ENCODE data around the gene SLC22A17. TPM values are rescaled to one million over a fixed set of nuclear protein-coding genes. Genes with fewer than 3 reads are reported as not detected.

SLC22A17 gene
- total and polyA plus RNA-seq, 2 of the 13 experiments (the other 11 are each of a cell fraction or from before 2014, with no cell fraction given): 0.95 to 1.1 TPM

GRCh38 chr14:23310546-23310945, 42.1 kb downstream of the SLC22A17 start:
- H4K20me1 ChIP-seq (ENCODE audit: insufficient read depth, low read length): no peaks in the 10 kb centered on the region
- ChIA-PET CTCF (ENCODE audit: low intra/inter-chr PET ratio, low total read pairs) (no interaction called here), POLR2A (interaction anchor here (1.4 to 18.7 kb wide), 3 partner anchors 9 to 24 kb away, joined by 6 to 1053 read pairs (median 19); partner anchors contain the start of genes HOMEZ, PABPN1 and PPP1R3E)
- no peaks in the 10 kb centered on the region; a peak in 1 of 5 replicates for H3K27me3 ChIP-seq (ENCODE audit: control insufficient read depth in 1 of 2, insufficient read depth in 2 of 2, low read length in 2 of 2)
- DNase-seq (ENCODE audit: low spot score): no peak
- H3K9me3 ChIP-seq (ENCODE audit: low read length): no peaks in the 10 kb centered on the region
- H3K4me3 ChIP-seq (replicated peaks in 1 of 3; ENCODE audit: insufficient read depth in 1 of 3, low read depth in 2 of 3, low read length in 3 of 3): no peak overlapping the region
- H3K4me2 ChIP-seq (ENCODE audit: low read depth, low read length): no peak overlapping the region
- ATAC-seq: no peak
- H3K27ac ChIP-seq (ENCODE audit: extremely low read length, insufficient read depth, low read length): no peak overlapping the region
- H3K36me3 ChIP-seq (replicated peaks in 1 of 2; ENCODE audit: control insufficient read depth in 1 of 2, insufficient read depth in 2 of 2, low read length in 2 of 2): peaks cover 27 to 38% of the 10 kb centered on the region in 2 experiments
- FAIRE-seq: no peak
- intact Hi-C loops (cut with micrococcal nuclease; ENCODE audit: unreplicated experiment): no loop called here
- H3K79me2 ChIP-seq (ENCODE audit: insufficient read depth, low read length): peaks cover 34% of the 10 kb centered on the region
- H3K9ac ChIP-seq (ENCODE audit: insufficient read depth, low read depth, low read length): no peak overlapping the region
- H3K4me1 ChIP-seq (ENCODE audit: insufficient read depth, low read length): peaks cover 32% of the 10 kb centered on the region
- no TSS peak for BruUV-seq (replicated peaks)
- in situ Hi-C loops (cut with HindIII; ENCODE audit: extremely low pct_ligation_motif_present, low pct_unique_long_range_greater_than_20kb): loop anchor here (25.0 kb wide), 1 partner anchor 827 kb away; the partner anchor contains the start of genes EMC9, FITM1, PSME1 and PSME2
- 94% methylated on average over 1 of the region's 1 CpG for WGBS (ENCODE audit: low lambda C conversion rate)
- H2AFZ ChIP-seq (ENCODE audit: low read length): no peak overlapping the region
- TF ChIP-seq JUN (CRISPR knock-in tag; IDR thresholded peaks at IDR 0.05) (no peak), RELA (CRISPR knock-in tag; IDR thresholded peaks at IDR 0.05) (no peak), NR3C1 (CRISPR knock-in tag; IDR thresholded peaks at IDR 0.05) (no peak), HMG20B (CRISPR knock-in tag; conservative IDR thresholded peaks at IDR 0.05) (0 out of 2 replicates have a peak, but pooled peaks have one; percentile 22), ATF3 (CRISPR knock-in tag; IDR thresholded peaks at IDR 0.05) (0 out of 2 replicates have a peak, but pooled peaks have one; percentile 15), IKZF5 (CRISPR knock-in tag; IDR thresholded peaks at IDR 0.05) (no peak), ZNF512B (CRISPR knock-in tag; IDR thresholded peaks at IDR 0.05; ENCODE audit: borderline replicate concordance) (no peak), NFAT5 (CRISPR knock-in tag; IDR thresholded peaks at IDR 0.05) (0 out of 2 replicates have a peak, but pooled peaks have one; percentile 37), ZNF570 (CRISPR knock-in tag; IDR thresholded peaks at IDR 0.05; ENCODE audit: borderline replicate concordance) (no peak), ZNF235 (CRISPR knock-in tag; IDR thresholded peaks at IDR 0.05; ENCODE audit: borderline replicate concordance) (no peak), MLX (CRISPR knock-in tag; IDR thresholded peaks at IDR 0.05) (no peak), ZSCAN22 (CRISPR knock-in tag; IDR thresholded peaks at IDR 0.05) (no peak), PREB (CRISPR knock-in tag; IDR thresholded peaks at IDR 0.05) (no peak)
